Esophagus squamous epithelium (tissue), 5 donors: ENCODE measurements around the gene ZNF334. TPM values are rescaled to one million over a fixed set of nuclear protein-coding genes. Genes with fewer than 3 reads are reported as not detected.

Experiments
- DNase-seq: peaks from one replicate; lab custom pipeline; 2025; lab: John Stamatoyannopoulos, UW
- H3K27ac ChIP-seq, 4 donors: fragments of 200-600 bp; sonication (generic); one replicate each; pipeline ENCODE4 v1.5.1; 2016 to 2019; ENCODE audit warnings: mild to moderate bottlenecking in 1 of 4
- H3K27me3 ChIP-seq, 4 donors: fragments of 200-600 bp; sonication (generic); 1 replicate in 3 of 4; 2 replicates in 1 of 4; pipeline versions ENCODE4 v1.5.1 to v1.6.0; 2017 to 2021; ENCODE audit warnings: antibody characterized with exemption in 1 of 4
- H3K36me3 ChIP-seq, 3 donors: fragments of 200-600 bp; sonication (generic); one replicate each; pipeline ENCODE4 v1.5.1; 2016 to 2019
- H3K4me1 ChIP-seq, 3 donors: fragments of 200-600 bp; sonication (generic); one replicate each; pipeline ENCODE4 v1.5.1; 2017 to 2019
- H3K4me3 ChIP-seq, 4 donors: fragments of 200-600 bp; sonication (generic); 1 replicate in 3 of 4; 2 replicates in 1 of 4; pipeline ENCODE4 v1.5.1; 2016 to 2019; ENCODE audit warnings: mild to moderate bottlenecking in 2 of 4, moderate library complexity in 1 of 4
- H3K9me3 ChIP-seq, 3 donors: fragments of 200-600 bp; sonication (generic); one replicate each; pipeline ENCODE4 v1.5.1; 2016 to 2019
- POLR2A ChIP-seq, 4 donors: fragments of 450-650 bp; IDR thresholded peaks; one replicate each; pipeline ENCODE4 v1.6.1; 2017; ENCODE audit warnings: antibody characterized with exemption in 4 of 4, mild to moderate bottlenecking in 4 of 4, moderate library complexity in 3 of 4
- WGBS, 2 donors: methylation state at CpG; one replicate each; pipeline ENCODE4 v1.1.5; 2018; 5-methylcytosine and 5-hydroxymethylcytosine counted together
- intact Hi-C: fragments of 100-400 bp; cut with DNase I; formaldehyde crosslinking; loops from one replicate; pipeline ENCODE4 v1.15.0; 2022
- total RNA-seq, 4 donors: library from RNA; depleted of rRNA; stranded (reverse); fragments of >200 nt; gene quantifications; one replicate each; pipeline ENCODE4 v1.1.0, GENCODE V29; 2016
- TF ChIP-seq, protein P1 (sequence below), 6 experiments: fragments of 450-650 bp in 4 of 6; fragments of 200-600 bp in 2 of 6; sonication (generic) in 2 of 6; IDR thresholded peaks; one replicate each; pipeline ENCODE4 v1.5.1; 2016 to 2019; ENCODE audit warnings: antibody characterized with exemption in 6 of 6, mild to moderate bottlenecking in 4 of 6, moderate library complexity in 4 of 6
- donor health status: DM: yes; HTN: yes; CAD: no.

ZNF334 gene
- 1 to 10 TPM in 2 of 4 donors, under 1 TPM in 2; 0.27 to 1.1 (median 0.90) TPM for total RNA-seq

GRCh38 chr20:46512943-46513844 lies at the start of gene ZNF334:
TSS of gene ZNF334 (minus strand) at chr20:46513559. CDS start at chr20:46512102, 1,457 bp downstream.
- Histone ChIP-seq H3K9me3 (no peaks in the 10 kb centered on the region), H3K4me1 (peaks cover 0 to 15% (median 0%) of the 10 kb centered on the region in 3 donors), H3K27ac (peak within 1 kb of the TSS in 3 of 4 donors; percentile 14 to 45 (median 36)), H3K36me3 (no peaks in the 10 kb centered on the region), H3K4me3 (peak within 1 kb of the TSS; percentile 42 to 66 (median 55)), H3K27me3 (peaks cover 0 to 38% (median 0%) of the 10 kb centered on the region in 4 donors)
- intact Hi-C loops, result no loop called here
- TF ChIP-seq, protein P1, sequence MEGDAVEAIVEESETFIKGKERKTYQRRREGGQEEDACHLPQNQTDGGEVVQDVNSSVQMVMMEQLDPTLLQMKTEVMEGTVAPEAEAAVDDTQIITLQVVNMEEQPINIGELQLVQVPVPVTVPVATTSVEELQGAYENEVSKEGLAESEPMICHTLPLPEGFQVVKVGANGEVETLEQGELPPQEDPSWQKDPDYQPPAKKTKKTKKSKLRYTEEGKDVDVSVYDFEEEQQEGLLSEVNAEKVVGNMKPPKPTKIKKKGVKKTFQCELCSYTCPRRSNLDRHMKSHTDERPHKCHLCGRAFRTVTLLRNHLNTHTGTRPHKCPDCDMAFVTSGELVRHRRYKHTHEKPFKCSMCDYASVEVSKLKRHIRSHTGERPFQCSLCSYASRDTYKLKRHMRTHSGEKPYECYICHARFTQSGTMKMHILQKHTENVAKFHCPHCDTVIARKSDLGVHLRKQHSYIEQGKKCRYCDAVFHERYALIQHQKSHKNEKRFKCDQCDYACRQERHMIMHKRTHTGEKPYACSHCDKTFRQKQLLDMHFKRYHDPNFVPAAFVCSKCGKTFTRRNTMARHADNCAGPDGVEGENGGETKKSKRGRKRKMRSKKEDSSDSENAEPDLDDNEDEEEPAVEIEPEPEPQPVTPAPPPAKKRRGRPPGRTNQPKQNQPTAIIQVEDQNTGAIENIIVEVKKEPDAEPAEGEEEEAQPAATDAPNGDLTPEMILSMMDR (IDR thresholded peaks at IDR 0.05), result no peak
- TF ChIP-seq POLR2A (IDR thresholded peaks at IDR 0.05), result no peak
- DNase-seq, result no peak
- 10% methylated on average over 13 to 34 of the region's 49 CpGs for WGBS, 2 donors

GRCh38 chr20:46562373-46563169 lies 49.2 kb upstream of the ZNF334 start:
- peaks cover 0 to 25% (median 3%) of the 10 kb centered on the region in 3 donors for H3K4me1 ChIP-seq
- WGBS, 2 donors, result 19% methylated on average over 18 of the region's 19 CpGs
- H3K9me3 ChIP-seq, result no peaks in the 10 kb centered on the region
- H3K27me3 ChIP-seq, result no peaks in the 10 kb centered on the region
- DNase-seq, result no peak
- no peak for TF ChIP-seq POLR2A (IDR thresholded peaks at IDR 0.05)
- TF ChIP-seq, protein P1 (IDR thresholded peaks at IDR 0.05), result peak; percentile 65 to 89 (median 80)
- intact Hi-C loops, result no loop called here
- peak overlapping the region in 3 of 4 donors; percentile 55 to 71 (median 56) for H3K27ac ChIP-seq
- no peaks in the 10 kb centered on the region for H3K36me3 ChIP-seq
- H3K4me3 ChIP-seq, result peak overlapping the region; percentile 19 to 35 (median 25)

GRCh38 chr20:46562009-46562372 lies 48.6 kb upstream of the ZNF334 start:
- DNase-seq, result no peak
- TF ChIP-seq, protein P1 (IDR thresholded peaks at IDR 0.05), result no peak
- no peak for TF ChIP-seq POLR2A (IDR thresholded peaks at IDR 0.05)
- Histone ChIP-seq H3K9me3 (no peaks in the 10 kb centered on the region), H3K4me1 (peaks cover 0 to 25% (median 3%) of the 10 kb centered on the region in 3 donors), H3K4me3 (peak overlapping the region in 3 of 4 donors; percentile 21 to 35 (median 29)), H3K27me3 (no peaks in the 10 kb centered on the region), H3K36me3 (no peaks in the 10 kb centered on the region), H3K27ac (peak overlapping the region in 3 of 4 donors; percentile 22 to 71 (median 55))
- intact Hi-C loops, result no loop called here
- whole genome bisulfite sequencing, 2 donors, result 39 to 49% methylated on average over 5 of the region's 5 CpGs

GRCh38 chr20:46559685-46560440 lies 46.5 kb upstream of the ZNF334 start:
- no peak for DNase-seq
- WGBS, 2 donors, result 80 to 89% methylated on average over 5 to 6 of the region's 7 CpGs
- H3K4me3 ChIP-seq, result no peak overlapping the region

More at GRCh38 chr20:46559685-46560440, 46.5 kb upstream of the ZNF334 start:
- no peak overlapping the region for H3K27ac ChIP-seq
- no peaks in the 10 kb centered on the region for H3K9me3 ChIP-seq
- no peak for TF ChIP-seq POLR2A (IDR thresholded peaks at IDR 0.05)
- TF ChIP-seq, protein P1 (IDR thresholded peaks at IDR 0.05), result no peak
- H3K4me1 ChIP-seq, result peaks cover 0 to 25% (median 3%) of the 10 kb centered on the region in 3 donors
- intact Hi-C loops, result no loop called here
- H3K36me3 ChIP-seq, result no peaks in the 10 kb centered on the region
- H3K27me3 ChIP-seq, result peaks cover 0 to 5% (median 0%) of the 10 kb centered on the region in 4 donors
